Erythroblast (primary cell): ENCODE results near the gene CRYAA.

Experiments
- GATA1 ChIP-seq: IDR thresholded peaks from 2 replicates; pipeline ENCODE4 v1.6.1; 2011; ENCODE audit warnings: low read depth, mild to moderate bottlenecking, control low read depth, low read length, moderate library complexity
- POLR2A ChIP-seq: IDR thresholded peaks from 2 replicates; pipeline ENCODE4 v1.6.1; 2011; ENCODE audit warnings: mild to moderate bottlenecking, low read length

DNA sequence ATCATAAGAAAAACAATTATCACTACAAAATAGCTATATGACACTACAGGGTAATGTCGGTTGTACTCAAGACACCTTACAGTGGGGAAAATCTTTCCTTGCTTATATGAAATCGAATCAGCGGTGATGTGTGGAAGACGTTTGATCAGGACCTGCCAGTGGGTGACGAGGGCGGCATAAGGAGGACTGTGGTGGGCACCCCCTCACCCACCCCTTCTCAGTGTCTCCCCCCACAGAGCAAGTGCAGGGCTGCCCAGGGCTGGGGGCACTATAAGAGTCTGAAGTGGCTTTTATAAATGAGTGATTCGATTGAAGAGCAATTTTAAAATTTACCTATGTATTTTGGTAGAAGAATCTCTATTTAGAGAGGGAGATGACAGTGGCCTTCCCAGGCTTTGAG is 35.8 kb downstream of the CRYAA start:
- TF ChIP-seq POLR2A (no peak), GATA1 (no peak)
